ENCODE results near the gene ATP2A3.

ATP2A3 gene

GRCh38 chr17:3887804-3888203 is 76.4 kb downstream of the ATP2A3 start:
- DNase-seq = peak; percentile 43

GRCh38 chr17:3887394-3887793 is 76.8 kb downstream of the ATP2A3 start:
- no peak for DNase-seq

- DNase-seq = no peak
Observed at GRCh38 chr17:3886776-3887175, 77.5 kb downstream of the ATP2A3 start.

GRCh38 chr17:3885970-3886369 is 78.3 kb downstream of the ATP2A3 start:
- no peak for DNase-seq

GRCh38 chr17:3885271-3885670 is 79.0 kb downstream of the ATP2A3 start:
- DNase-seq = no peak

GRCh38 chr17:3884188-3884587 is 80.0 kb downstream of the ATP2A3 start:
- DNase-seq = no peak

GRCh38 chr17:3882276-3882675 is 82.0 kb downstream of the ATP2A3 start:
- DNase-seq = no peak

GRCh38 chr17:3880983-3881382 is 83.3 kb downstream of the ATP2A3 start:
- no peak for DNase-seq

GRCh38 chr17:3879591-3880417 is 84.4 kb downstream of the ATP2A3 start:
- DNase-seq = no peak

- no peak for DNase-seq
Observed at GRCh38 chr17:3879186-3879585, 85.1 kb downstream of the ATP2A3 start.

GRCh38 chr17:3877220-3877619 is 87.0 kb downstream of the ATP2A3 start:
- no peak for DNase-seq

- DNase-seq = no peak
Observed at GRCh38 chr17:3875317-3875716, 88.9 kb downstream of the ATP2A3 start.
